ENCODE results near the gene HIC2.
"Not testable (repeated sequence)": the region's sequence is repeated elsewhere in the genome, so short reads cannot be mapped to it uniquely, and the experiment has no call there.

Gene HIC2

GRCh38 chr22:21497984-21498383, 80.8 kb downstream of the HIC2 start:
- not testable (repeated sequence) for DNase-seq

- not testable (repeated sequence) for DNase-seq
Observed at GRCh38 chr22:21498489-21498888, 81.3 kb downstream of the HIC2 start.

GRCh38 chr22:21499623-21500506, 82.7 kb downstream of the HIC2 start:
- DNase-seq, result not testable (repeated sequence)

Measured in activated CD8-positive, alpha-beta memory T cell treated with anti-CD3 and anti-CD28 coated beads, Interleukin-2, amount 50 U/mL, for 48 hours (primary cell).